ENCODE measurements around the gene MYL9. TPM values are rescaled to one million over a fixed set of nuclear protein-coding genes. Genes with fewer than 3 reads are reported as not detected.

The MYL9 gene
- total and polyA plus RNA-seq, 2 of the 4 experiments (the other 2 are of a cell fraction), result 97.5 to 425 TPM

GRCh38 chr20:36523341-36523740 lies 18.0 kb upstream of the MYL9 start:
- no TSS peak for BruUV-seq (replicated peaks)
- no peaks in the 10 kb centered on the region for H3K9me3 ChIP-seq (ENCODE audit: control insufficient read depth, insufficient read depth, low read length)
- H3K9ac ChIP-seq (ENCODE audit: low read depth, low read length), result no peak overlapping the region
- H3K14ac ChIP-seq (replicated peaks; ENCODE audit: low read depth, low read length), result no peak overlapping the region
- H2AFZ ChIP-seq (replicated peaks; ENCODE audit: low read length, poor library complexity), result no peak overlapping the region
- dilution Hi-C loops (cut with HindIII; ENCODE audit: low sequenced_read_pairs, unreplicated experiment) (no loop called here), intact Hi-C loops (cut with micrococcal nuclease) (no loop called here), in situ Hi-C loops (cut with MboI; ENCODE audit: low sequenced_read_pairs) (no loop called here)
- H2BK5ac ChIP-seq (ENCODE audit: low read depth, low read length, poor library complexity, severe bottlenecking), result no peak overlapping the region
- H3K23ac ChIP-seq (ENCODE audit: low read depth, low read length), result no peak overlapping the region
- H4K5ac ChIP-seq (ENCODE audit: low read depth, low read length), result no peak overlapping the region
- peak; percentile 28; the same call in 1 of the 2 replicates for ATAC-seq (ENCODE audit: low read depth)
- no peak overlapping the region for H4K91ac ChIP-seq (ENCODE audit: insufficient read depth, low read depth, low read length)
- no peaks in the 10 kb centered on the region for H3K27me3 ChIP-seq (ENCODE audit: control insufficient read depth, insufficient read depth, low read length)
- H3K18ac ChIP-seq (ENCODE audit: low read depth, low read length), result no peak overlapping the region
- no peak overlapping the region for H2BK120ac ChIP-seq (ENCODE audit: low read depth, low read length)
- H3K36me3 ChIP-seq (ENCODE audit: control insufficient read depth, insufficient read depth, low read length), result peaks cover 62% of the 10 kb centered on the region
- H3K56ac ChIP-seq (ENCODE audit: extremely low read depth, insufficient read depth, low read length), result no peak overlapping the region
- H3K4me3 ChIP-seq (ENCODE audit: insufficient read depth, low read depth, low read length), result no peak overlapping the region
- TF ChIP-seq CEBPB (IDR thresholded peaks at IDR 0.05; ENCODE audit: low read depth, low read length), result 0 out of 2 replicates have a peak, but pooled peaks have one; percentile 2
- TF ChIP-seq POLR2A (IDR thresholded peaks at IDR 0.05; ENCODE audit: low read depth, low read length), result no peak
- DNase-seq, result peak; percentile 33
- no peak overlapping the region; the same call in 1 of the 2 replicates for H3K27ac ChIP-seq (ENCODE audit: insufficient read depth, low read length)
- H4K8ac ChIP-seq (ENCODE audit: low read depth in 2 of 2, low read length in 2 of 2), result no peak overlapping the region
- no peak overlapping the region for H3K4me2 ChIP-seq (ENCODE audit: low read depth, low read length)
- peaks cover 28 to 64% of the 10 kb centered on the region in 2 experiments for H3K79me1 ChIP-seq (ENCODE audit: low read depth in 1 of 2, low read length in 2 of 2)
- 100% methylated on average over 1 of the region's 3 CpGs; no CpG with 5 or more reads in 1 of the 2 experiments for WGBS, 2 experiments (ENCODE audit: extremely low coverage in 2 of 2, insufficient read length in 1 of 2)
- POLR2A ChIA-PET (ENCODE audit: unreplicated experiment), result no interaction called here
- no peak overlapping the region for H2AK5ac ChIP-seq (ENCODE audit: low read depth, low read length)
- CTCF ChIA-PET, result no interaction called here
- no peak overlapping the region for H2BK15ac ChIP-seq (ENCODE audit: low read depth, low read length)
- peaks cover 35% of the 10 kb centered on the region; the same call in 1 of the 2 replicates for H4K20me1 ChIP-seq (ENCODE audit: insufficient read depth, low read length)
- H3K4ac ChIP-seq (ENCODE audit: low read depth, low read length), result no peak overlapping the region
- no peak overlapping the region for H2BK20ac ChIP-seq (ENCODE audit: low read depth, low read length)
- H3K9me1 ChIP-seq (ENCODE audit: insufficient read depth, low read length), result peaks cover 10% of the 10 kb centered on the region; the same call in 1 of the 2 replicates
- H2AK9ac ChIP-seq (replicated peaks; ENCODE audit: low read depth, low read length, poor library complexity), result no peak overlapping the region
- H3K4me1 ChIP-seq (ENCODE audit: control insufficient read depth, insufficient read depth, low read length), result peaks cover 3% of the 10 kb centered on the region
